HepG2 (cell line): Measurements from ENCODE around the gene SRD5A1. TPM values are rescaled to one million over a fixed set of nuclear protein-coding genes. Genes with fewer than 3 reads are reported as not detected.

Experiments
- ATAC-seq: fragments of 200-7000 bp; cut with Tn5 transposase; 3 replicates; pipeline ENCODE4 v1.9.1; 2020; ENCODE audit warnings: mild to moderate bottlenecking, moderate library complexity
- BruUV-seq: library from RNA; stranded (reverse); fragments of 400-500 nt; replicated peaks from 2 replicates; lab custom pipeline; 2021; lab: Mats Ljungman, UMichigan
- CTCF ChIA-PET: fragments of 300-600 bp; formaldehyde crosslinking; extraction: SDS; loops from one replicate; lab custom pipeline; 2021; ENCODE audit warnings: low total read pairs, inconsistent platforms, low intra/inter-chr PET ratio; lab: Yijun Ruan, JAX
- POLR2A ChIA-PET: fragments of 350-600 bp; sonication (Branson Sonifier 250); formaldehyde crosslinking; loops from one replicate; lab custom pipeline; 2020; ENCODE audit warnings: antibody characterized with exemption, inconsistent platforms; lab: Yijun Ruan, JAX
- DNase-seq: peaks from one replicate; pipeline ENCODE4 v3.0.0-alpha.2; 2015; ENCODE audit warnings: low spot score
- FAIRE-seq: peaks from 3 replicates; lab custom pipeline; 2011; peaks lifted over from hg19 to GRCh38; lab: Jason Lieb, UNC
- H2AFZ ChIP-seq: one replicate; pipeline ENCODE4 v1.6.1; 2011; ENCODE audit warnings: low read length, inconsistent platforms
- H3K27ac ChIP-seq: fragments of 300-600 bp; 3 replicates; pipeline ENCODE4 v1.8.0; 2011; ENCODE audit warnings: mixed run types, mild to moderate bottlenecking, mixed read lengths, low read length, inconsistent platforms; ENCODE audit not compliant: insufficient read depth; ENCODE audit errors: extremely low read length
- H3K27me3 ChIP-seq, 2 experiments: fragments of 200-600 bp in 1 of 2; 2 replicates in 1 of 2; 3 replicates in 1 of 2; pipeline versions ENCODE4 v1.6.0 to v1.8.0; 2011; ENCODE audit warnings: low read length in 2 of 2, mild to moderate bottlenecking in 2 of 2, moderate library complexity in 2 of 2, inconsistent platforms in 1 of 2; ENCODE audit not compliant: insufficient read depth in 2 of 2, control insufficient read depth in 1 of 2
- H3K36me3 ChIP-seq, 2 experiments: fragments of 200-600 bp in 1 of 2; replicated peaks in 1 of 2; 2 replicates in 1 of 2; 3 replicates in 1 of 2; pipeline versions ENCODE4 v1.5.1 to v1.8.0; 2011; ENCODE audit warnings: low read length in 2 of 2, inconsistent platforms in 1 of 2; ENCODE audit not compliant: insufficient read depth in 2 of 2, control insufficient read depth in 1 of 2
- H3K4me1 ChIP-seq: 2 replicates; pipeline ENCODE4 v1.5.1; 2012; ENCODE audit warnings: low read length, inconsistent platforms; ENCODE audit not compliant: insufficient read depth
- H3K4me2 ChIP-seq: 2 replicates; pipeline ENCODE4 v1.6.0; 2011; ENCODE audit warnings: low read depth, low read length, inconsistent platforms
- H3K4me3 ChIP-seq, 3 experiments: fragments of 200-600 bp in 1 of 3; sonication (generic), shearing (Covaris generic) in 1 of 3; replicated peaks in 1 of 3; 2 replicates each; pipeline ENCODE4 v1.5.1; 2011 to 2016; ENCODE audit warnings: low read length in 3 of 3, inconsistent platforms in 2 of 3, low read depth in 2 of 3, mild to moderate bottlenecking in 2 of 3, control low read depth in 1 of 3, mixed read lengths in 1 of 3; ENCODE audit not compliant: insufficient read depth in 1 of 3
- H3K79me2 ChIP-seq: one replicate; pipeline ENCODE4 v1.6.1; 2011; ENCODE audit warnings: low read length, inconsistent platforms; ENCODE audit not compliant: insufficient read depth
- H3K9ac ChIP-seq: 2 replicates; pipeline ENCODE4 v1.6.0; 2011; ENCODE audit warnings: mild to moderate bottlenecking, low read depth, low read length, inconsistent platforms; ENCODE audit not compliant: insufficient read depth
- H3K9me3 ChIP-seq: 2 replicates; pipeline ENCODE4 v1.5.1; 2012; ENCODE audit warnings: mild to moderate bottlenecking, low read length
- H4K20me1 ChIP-seq: 2 replicates; pipeline ENCODE4 v1.6.0; 2011; ENCODE audit warnings: inconsistent platforms, mild to moderate bottlenecking, low read length, moderate library complexity; ENCODE audit not compliant: insufficient read depth
- ARID5B ChIP-seq: IDR thresholded peaks from 2 replicates; pipeline ENCODE4 v1.4.0; 2020; ENCODE audit warnings: mild to moderate bottlenecking, missing genetic modification reagents
- EP300 ChIP-seq, 3 experiments: sonication (generic) in 1 of 3; formaldehyde crosslinking in 1 of 3; IDR thresholded peaks; 2 replicates each; pipeline versions ENCODE4 v1.5.1 to v1.6.1; 2011 to 2020; ENCODE audit warnings: low read depth in 2 of 3, low read length in 2 of 3, borderline replicate concordance in 1 of 3, improper control_type of control experiment in 1 of 3, mild to moderate bottlenecking in 1 of 3, missing genetic modification reagents in 1 of 3, moderate library complexity in 1 of 3
- FOXM1 ChIP-seq: sonication (generic); formaldehyde crosslinking; IDR thresholded peaks from 2 replicates; pipeline ENCODE4 v1.5.0; 2020; ENCODE audit warnings: missing genetic modification reagents
- GABPB1 ChIP-seq: IDR thresholded peaks from 2 replicates; pipeline ENCODE4 v1.6.1; 2016; ENCODE audit warnings: mild to moderate bottlenecking, missing genetic modification reagents, moderate library complexity, missing compliant biosample characterization
- HDAC2 ChIP-seq: sonication (generic); formaldehyde crosslinking; IDR thresholded peaks from 2 replicates; pipeline ENCODE4 v1.4.0; 2020; ENCODE audit warnings: missing genetic modification reagents
- HNRNPK ChIP-seq: fragments of 200-400 bp; formaldehyde crosslinking; IDR thresholded peaks from 2 replicates; pipeline ENCODE4 v1.6.1; 2018; ENCODE audit warnings: low read length, low read depth, moderate library complexity, mild to moderate bottlenecking; ENCODE audit not compliant: poor library complexity, severe bottlenecking
- KAT7 ChIP-seq: IDR thresholded peaks from 2 replicates; pipeline ENCODE4 v1.6.1; 2018; ENCODE audit warnings: borderline replicate concordance, missing compliant biosample characterization
- NR2F2 ChIP-seq: IDR thresholded peaks from 2 replicates; pipeline ENCODE4 v1.6.1; 2012; ENCODE audit warnings: low read depth, inconsistent platforms, borderline replicate concordance
- RFX5 ChIP-seq: IDR thresholded peaks from 2 replicates; pipeline ENCODE4 v1.6.1; 2011; ENCODE audit warnings: low read depth, low read length, improper control_type of control experiment
- ZNF12 ChIP-seq: sonication (generic); formaldehyde crosslinking; IDR thresholded peaks from 2 replicates; pipeline ENCODE4 v1.5.0; 2020; ENCODE audit warnings: missing genetic modification reagents
- ZNF280B ChIP-seq: sonication (generic); formaldehyde crosslinking; IDR thresholded peaks from 2 replicates; pipeline ENCODE4 v1.5.0; 2020; ENCODE audit warnings: missing genetic modification reagents, mild to moderate bottlenecking, borderline replicate concordance
- WGBS: methylation state at CpG from one replicate; pipeline ENCODE4 v1.1.6; 2017; ENCODE audit warnings: low lambda C conversion rate; 5-methylcytosine and 5-hydroxymethylcytosine counted together
- in situ Hi-C: cut with HindIII; loops from 2 replicates; pipeline ENCODE4 v1.10.0; 2017; ENCODE audit warnings: low pct_unique_long_range_greater_than_20kb; ENCODE audit not compliant: extremely low pct_ligation_motif_present
- intact Hi-C: fragments of 100-400 bp; cut with micrococcal nuclease; formaldehyde crosslinking; loops from one replicate; pipeline ENCODE4 v1.10.0; 2022; ENCODE audit not compliant: unreplicated experiment
- polyA plus RNA-seq, 8 experiments: library from polyadenylated mRNA; depleted of rRNA in 3 of 8; stranded (reverse) in 7 of 8; unstranded in 1 of 8; fragments of >200 nt; fragmentation: Illumina TruSeq in 4 of 8; extraction: Trizol in 4 of 8; gene quantifications; 2 replicates each; pipeline versions ENCODE4 v1.2.1 to v1.2.3, GENCODE V29; 2011 to 2016; ENCODE audit warnings: low read depth in 4 of 8, missing spikeins in 1 of 8, mixed read lengths in 1 of 8; ENCODE audit not compliant: insufficient read depth in 1 of 8
- total RNA-seq, 5 experiments: library from RNA; depleted of rRNA; stranded (reverse); fragments of >200 nt; fragmentation: Illumina TruSeq; extraction: Trizol; gene quantifications; 2 replicates each; pipeline ENCODE4 v1.2.3, GENCODE V29; 2016; ENCODE audit warnings: low read depth in 1 of 5

Gene SRD5A1
- total and polyA plus RNA-seq, 2 of the 13 experiments (the other 11 are each of a cell fraction or from before 2014, with no cell fraction given), result 6.1 to 9.9 TPM

GRCh38 chr5:6719896-6720560 is 86.8 kb downstream of the SRD5A1 start:
- Histone ChIP-seq H3K36me3 (peaks cover 6 to 47% of the 10 kb centered on the region in 2 experiments; a peak in 4 of 5 replicates), H4K20me1 (peaks cover 78% of the 10 kb centered on the region), H3K9ac (no peak overlapping the region), H3K27me3 (no peaks in the 10 kb centered on the region), H2AFZ (no peak overlapping the region), H3K27ac (no peak overlapping the region), H3K4me1 (peaks cover 56% of the 10 kb centered on the region), H3K79me2 (peaks cover 97% of the 10 kb centered on the region), H3K4me3 (no peak overlapping the region), H3K9me3 (no peaks in the 10 kb centered on the region), H3K4me2 (no peak overlapping the region)
- ChIA-PET CTCF (no interaction called here), POLR2A (no interaction called here)
- no peak for DNase-seq
- FAIRE-seq, result no peak
- TF ChIP-seq HDAC2 (CRISPR knock-in tag) (no peak), GABPB1 (CRISPR knock-in tag) (no peak)
- WGBS, result 96% methylated on average over 5 of the region's 5 CpGs
- intact Hi-C loops, result no loop called here
- ATAC-seq, result no peak
- in situ Hi-C loops, result no loop called here
- no TSS peak for BruUV-seq

- Histone ChIP-seq H3K4me2 (no peak overlapping the region; the same call in 1 of the 2 replicates), H3K27ac (no peak overlapping the region), H3K79me2 (peaks cover 96% of the 10 kb centered on the region), H3K27me3 (no peaks in the 10 kb centered on the region), H3K9me3 (no peaks in the 10 kb centered on the region), H4K20me1 (peaks cover 76% of the 10 kb centered on the region), H3K4me3 (no peak overlapping the region), H3K4me1 (peaks cover 52% of the 10 kb centered on the region), H3K9ac (no peak overlapping the region), H3K36me3 (peaks cover 6 to 50% of the 10 kb centered on the region in 2 experiments; a peak in 4 of 5 replicates), H2AFZ (no peak overlapping the region)
- DNase-seq (no peak), ATAC-seq (no peak), FAIRE-seq (no peak)
- in situ Hi-C loops (no loop called here), intact Hi-C loops (no loop called here)
- 96% methylated on average over 6 of the region's 6 CpGs for WGBS
- CTCF ChIA-PET, result no interaction called here
- BruUV-seq, result no TSS peak
- POLR2A ChIA-PET, result no interaction called here
- TF ChIP-seq ZNF12 (no peak), FOXM1 (CRISPR knock-in tag) (no peak), EP300 (IDR thresholded peaks at IDR 0.05; ENCODE audit: low read depth in 2 of 2, low read length in 2 of 2) (no peak), EP300 (CRISPR knock-in tag; IDR thresholded peaks at IDR 0.05; ENCODE audit: borderline replicate concordance) (no peak), NR2F2 (no peak), KAT7 (CRISPR knock-in tag) (no peak), RFX5 (no peak), HNRNPK (no peak), ARID5B (CRISPR knock-in tag) (no peak), ZNF280B (CRISPR knock-in tag) (no peak)
These were observed 87.3 kb downstream of the SRD5A1 start for GRCh38 chr5:6720561-6720921.
